Lower leg skin (tissue), 3 donors: ENCODE results near the gene MRPL17.

Experiments
- CTCF ChIP-seq, 3 donors: fragments of 450-650 bp; IDR thresholded peaks; one replicate each; pipeline ENCODE4 v1.5.1; 2016; ENCODE audit warnings: antibody characterized with exemption in 3 of 3, mild to moderate bottlenecking in 3 of 3, moderate library complexity in 2 of 3
- POLR2A ChIP-seq, 2 donors: fragments of 450-650 bp; IDR thresholded peaks; one replicate each; pipeline ENCODE4 v1.6.1; 2016 to 2017; ENCODE audit warnings: antibody characterized with exemption in 2 of 2, mild to moderate bottlenecking in 1 of 2, moderate library complexity in 1 of 2

- TF ChIP-seq CTCF (IDR thresholded peaks at IDR 0.05) = no peak
- no peak for TF ChIP-seq POLR2A (IDR thresholded peaks at IDR 0.05)
These were observed 19.2 kb downstream of the MRPL17 start for GRCh38 chr11:6663794-6664469.
